A549 (cell line): Measurements from ENCODE around the gene SLC47A2. TPM values are rescaled to one million over a fixed set of nuclear protein-coding genes. Genes with fewer than 3 reads are reported as not detected.
A peak's percentile ranks its signal among the peaks of the same experiment; 100 is the strongest.

Source experiments
- ATAC-seq, 2 experiments: fragments of 200-7000 bp in 1 of 2; fragments of >200 bp in 1 of 2; cut with Nextera tagmentation in 1 of 2; cut with Tn5 transposase in 1 of 2; 3 replicates each; pipeline versions ENCODE4 v1.8.0 to v1.9.1; 2018 to 2020; ENCODE audit warnings: mild to moderate bottlenecking in 1 of 2, moderate library complexity in 1 of 2
- CTCF ChIA-PET: fragments of 300-600 bp; sonication (Branson Sonifier 250); formaldehyde crosslinking; extraction: SDS; loops from one replicate; lab custom pipeline; 2021; ENCODE audit warnings: antibody characterized with exemption, inconsistent platforms; lab: Yijun Ruan, JAX
- POLR2A ChIA-PET: fragments of 350-600 bp; formaldehyde crosslinking; extraction: SDS; loops from one replicate; lab custom pipeline; 2021; ENCODE audit warnings: antibody characterized with exemption, inconsistent platforms; lab: Yijun Ruan, JAX
- DNase-seq, 2 experiments: peaks; one replicate each; pipeline versions ENCODE4 v3.0.0 to v3.0.0-alpha.2; 2011 to 2016; ENCODE audit warnings: low read depth in 1 of 2, low spot score in 1 of 2
- FAIRE-seq: peaks from 2 replicates; lab custom pipeline; 2011; peaks lifted over from hg19 to GRCh38; lab: Jason Lieb, UNC
- H3K27ac ChIP-seq, 2 experiments: fragments of >200 bp; sonication (Bioruptor Twin); formaldehyde crosslinking; 3 replicates each; pipeline ENCODE4 v1.5.1; 2016 to 2017
- H3K4me1 ChIP-seq: fragments of >200 bp; sonication (Bioruptor Twin); formaldehyde crosslinking; 3 replicates; pipeline ENCODE4 v1.6.1; 2016
- H3K4me2 ChIP-seq: fragments of >200 bp; sonication (Bioruptor Twin); formaldehyde crosslinking; 3 replicates; pipeline ENCODE4 v1.6.1; 2016
- H3K4me3 ChIP-seq: fragments of >200 bp; sonication (Bioruptor Twin); formaldehyde crosslinking; 3 replicates; pipeline ENCODE4 v1.5.1; 2016
- H3K9me3 ChIP-seq: fragments of >200 bp; sonication (Bioruptor Twin); formaldehyde crosslinking; 3 replicates; pipeline ENCODE4 v1.6.1; 2016
- BHLHE40 ChIP-seq: IDR thresholded peaks from 2 replicates; pipeline ENCODE4 v1.6.1; 2012; ENCODE audit warnings: low read depth, low read length, inconsistent platforms
- CHD2 ChIP-seq: fragments of 150-350 bp; IDR thresholded peaks from 2 replicates; pipeline ENCODE4 v1.6.1; 2014; ENCODE audit warnings: low read length; ENCODE audit not compliant: partially characterized antibody
- CHD4 ChIP-seq: fragments of 200-600 bp; sonication (generic); IDR thresholded peaks from 2 replicates; pipeline ENCODE4 v1.6.1; 2016; ENCODE audit warnings: antibody characterized with exemption, mild to moderate bottlenecking, borderline replicate concordance
- HOXB13 ChIP-seq: fragments of 250-450 bp; sonication (Bioruptor Pico); IDR thresholded peaks from 2 replicates; pipeline ENCODE4 v1.5.0; 2020; ENCODE audit warnings: low read depth, mild to moderate bottlenecking, moderate library complexity
- KDM5A ChIP-seq: fragments of 200-600 bp; sonication (generic); IDR thresholded peaks from 2 replicates; pipeline ENCODE4 v1.6.1; 2016; ENCODE audit warnings: antibody characterized with exemption, mild to moderate bottlenecking
- MYC ChIP-seq: IDR thresholded peaks from 2 replicates; pipeline ENCODE4 v1.6.1; 2012; ENCODE audit warnings: mild to moderate bottlenecking, inconsistent platforms, low read length, improper control_type of control experiment, borderline replicate concordance
- NR3C1 ChIP-seq: fragments of >200 bp; sonication (Bioruptor Twin); formaldehyde crosslinking; IDR thresholded peaks from 3 replicates; pipeline ENCODE4 v1.6.1; 2017
- PHF8 ChIP-seq: fragments of 200-600 bp; sonication (generic); IDR thresholded peaks from 2 replicates; pipeline ENCODE4 v1.6.1; 2016; ENCODE audit warnings: low read depth, mild to moderate bottlenecking, antibody characterized with exemption, moderate library complexity, borderline replicate concordance
- POLR2AphosphoS2 ChIP-seq: conservative IDR thresholded peaks from 2 replicates; pipeline ENCODE4 v1.6.1; 2012; ENCODE audit warnings: low read length, improper control_type of control experiment, inconsistent platforms
- SMC3 ChIP-seq: fragments of >200 bp; sonication (Bioruptor Twin); formaldehyde crosslinking; IDR thresholded peaks from 3 replicates; pipeline ENCODE4 v1.6.1; 2018; ENCODE audit warnings: inconsistent platforms
- ZC3H11A ChIP-seq: fragments of 450-650 bp; IDR thresholded peaks from 2 replicates; pipeline ENCODE4 v1.6.1; 2014; ENCODE audit warnings: antibody characterized with exemption, mild to moderate bottlenecking
- WGBS: methylation state at CpG from one replicate; pipeline ENCODE4 v1.1.6; 2017; ENCODE audit errors: missing lambda C conversion rate; 5-methylcytosine and 5-hydroxymethylcytosine counted together
- polyA plus RNA-seq, 4 experiments: library from polyadenylated mRNA; depleted of rRNA in 3 of 4; stranded (reverse); fragments of >200 nt; fragmentation: RNase III in 1 of 4; extraction: RNeasy Plus Mini Kit Qiagen cat#74134 plus additional on column Dnase treatment in 1 of 4; gene quantifications; 2 replicates in 3 of 4; 3 replicates in 1 of 4; pipeline ENCODE4 v1.2.3, GENCODE V29; 2011 to 2017
- TF ChIP-seq, protein P1 (sequence below): fragments of 450-650 bp; IDR thresholded peaks from 2 replicates; pipeline ENCODE4 v1.6.1; 2014; ENCODE audit warnings: antibody characterized with exemption
- TF ChIP-seq, protein P2 (sequence below): fragments of 250-450 bp; sonication (Bioruptor Pico); IDR thresholded peaks from 2 replicates; pipeline ENCODE4 v1.5.0; 2020; ENCODE audit warnings: low read depth, mild to moderate bottlenecking, moderate library complexity
- TF ChIP-seq, protein P3 (sequence below): fragments of >200 bp; sonication (Bioruptor Twin); formaldehyde crosslinking; IDR thresholded peaks from 2 replicates; pipeline ENCODE4 v1.6.1; 2016
- TF ChIP-seq, protein P4 (sequence below): fragments of 200-600 bp; sonication (generic); IDR thresholded peaks from 2 replicates; pipeline ENCODE4 v1.6.1; 2016; ENCODE audit warnings: antibody characterized with exemption, mild to moderate bottlenecking, moderate library complexity

Gene SLC47A2
- polyA plus RNA-seq, 2 of the 4 experiments (the other 2 are of a cell fraction): 0.13 to 0.27 TPM

DNA sequence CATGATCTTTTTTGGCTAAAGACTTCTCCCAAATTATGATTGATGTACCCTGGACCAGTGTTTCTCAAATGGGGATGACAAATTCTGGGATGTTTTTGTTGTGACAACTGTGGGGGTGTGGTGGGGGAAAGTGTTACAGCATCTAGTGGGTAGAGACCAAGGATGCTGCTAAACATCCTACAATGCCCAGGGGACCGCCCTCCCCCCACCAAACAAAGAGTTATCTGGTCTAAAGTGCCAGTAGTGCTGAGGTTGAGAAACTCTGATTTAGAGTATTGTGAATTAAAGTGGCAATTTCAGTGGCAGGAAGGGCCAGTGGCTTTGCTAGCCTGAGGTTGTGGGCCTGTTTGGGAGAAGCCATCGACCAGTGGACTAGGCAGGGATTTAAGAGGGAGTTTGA lies 33.3 kb downstream of the SLC47A2 start:
- FAIRE-seq: no peak
- 92% methylated on average over 2 of the region's 2 CpGs for WGBS
- TF ChIP-seq BHLHE40: no peak
- TF ChIP-seq PHF8: no peak
- TF ChIP-seq, protein P1, sequence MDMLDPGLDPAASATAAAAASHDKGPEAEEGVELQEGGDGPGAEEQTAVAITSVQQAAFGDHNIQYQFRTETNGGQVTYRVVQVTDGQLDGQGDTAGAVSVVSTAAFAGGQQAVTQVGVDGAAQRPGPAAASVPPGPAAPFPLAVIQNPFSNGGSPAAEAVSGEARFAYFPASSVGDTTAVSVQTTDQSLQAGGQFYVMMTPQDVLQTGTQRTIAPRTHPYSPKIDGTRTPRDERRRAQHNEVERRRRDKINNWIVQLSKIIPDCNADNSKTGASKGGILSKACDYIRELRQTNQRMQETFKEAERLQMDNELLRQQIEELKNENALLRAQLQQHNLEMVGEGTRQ: no peak
- TF ChIP-seq HOXB13 (CRISPR knock-in tag): no peak
- TF ChIP-seq CHD4: no peak
- TF ChIP-seq POLR2AphosphoS2: no peak
- TF ChIP-seq KDM5A: no peak
- TF ChIP-seq ZC3H11A: no peak
- H3K4me1 ChIP-seq: peaks cover 4% of the 10 kb centered on the region; the same call in 1 of the 3 replicates
- no peak overlapping the region for H3K27ac ChIP-seq
- ChIA-PET POLR2A (no interaction called here), CTCF (interaction anchor here (0.8 to 1.6 kb wide), 2 partner anchors 9 to 62 kb away, joined by 3 to 5 read pairs; no protein-coding TSS in a partner anchor)
- H3K4me3 ChIP-seq: no peak overlapping the region
- no peak overlapping the region for H3K4me2 ChIP-seq
- DNase-seq: no peak
- no peak for ATAC-seq
- 0 out of 3 replicates have a peak, but pooled peaks cover under 1% of the 10 kb centered on the region for H3K9me3 ChIP-seq

DNA sequence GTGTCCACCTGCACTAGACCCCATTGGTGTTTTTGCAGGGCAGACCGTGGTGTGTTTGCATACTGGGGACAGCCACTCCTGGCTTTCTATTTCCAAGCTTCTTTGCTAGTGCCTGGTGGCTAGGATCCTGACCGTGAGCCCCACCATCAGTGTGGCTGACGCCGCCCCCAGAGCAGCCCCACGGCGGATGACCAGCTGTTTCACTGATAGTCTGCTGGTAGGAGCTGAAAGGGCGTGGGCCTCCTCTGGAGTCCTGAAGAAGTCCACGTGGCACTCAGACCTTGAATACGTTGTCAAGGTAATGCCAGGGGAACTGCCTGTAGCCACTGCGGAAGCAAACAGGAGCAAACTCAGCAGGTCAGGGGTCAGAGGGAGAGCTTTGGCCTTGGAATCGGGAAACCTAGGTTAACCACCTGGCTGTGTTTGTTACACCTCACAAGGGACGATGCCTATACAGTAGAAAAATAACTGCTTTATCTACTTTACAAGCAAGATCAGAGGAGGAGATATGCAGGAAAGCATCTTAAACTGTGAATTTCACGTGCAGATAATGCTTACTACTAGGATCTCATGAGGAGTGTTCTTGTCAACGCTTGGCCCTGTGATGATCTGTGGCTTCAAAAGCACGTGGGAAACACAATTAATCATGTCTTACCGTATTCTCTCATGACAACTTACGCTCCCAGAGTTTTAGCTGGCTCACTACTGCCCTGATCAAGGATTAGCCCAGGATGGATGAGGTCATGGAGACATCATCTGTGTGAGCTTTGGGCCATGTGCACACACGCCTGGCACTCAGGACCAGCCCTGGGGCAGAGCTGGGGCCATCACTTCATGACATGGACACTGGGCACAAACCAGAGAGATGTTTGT lies 37.6 kb downstream of the SLC47A2 start:
- H3K4me2 ChIP-seq: no peak overlapping the region
- no peak overlapping the region for H3K27ac ChIP-seq
- TF ChIP-seq, protein P2, sequence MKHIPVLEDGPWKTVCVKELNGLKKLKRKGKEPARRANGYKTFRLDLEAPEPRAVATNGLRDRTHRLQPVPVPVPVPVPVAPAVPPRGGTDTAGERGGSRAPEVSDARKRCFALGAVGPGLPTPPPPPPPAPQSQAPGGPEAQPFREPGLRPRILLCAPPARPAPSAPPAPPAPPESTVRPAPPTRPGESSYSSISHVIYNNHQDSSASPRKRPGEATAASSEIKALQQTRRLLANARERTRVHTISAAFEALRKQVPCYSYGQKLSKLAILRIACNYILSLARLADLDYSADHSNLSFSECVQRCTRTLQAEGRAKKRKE (CRISPR knock-in tag): no peak
- TF ChIP-seq KDM5A (no peak), SMC3 (no peak), CHD2 (no peak), NR3C1 (no peak), MYC (no peak)
- WGBS: 92% methylated on average over 18 of the region's 18 CpGs
- ATAC-seq (peak in 1 of 2 experiments; percentile 13; a peak in 1 of 6 replicates), FAIRE-seq (no peak), DNase-seq (no peak)
- H3K9me3 ChIP-seq: peaks cover 13% of the 10 kb centered on the region; the same call in 2 of the 3 replicates
- CTCF ChIA-PET: interaction anchor here (0.9 to 2.1 kb wide), 13 partner anchors 8 to 161 kb away, joined by 3 to 7 read pairs (median 4); partner anchors contain the start of gene ALDH3A2
- peaks cover 5% of the 10 kb centered on the region; the same call in 1 of the 3 replicates for H3K4me1 ChIP-seq
- POLR2A ChIA-PET: no interaction called here
- H3K4me3 ChIP-seq: no peak overlapping the region

DNA sequence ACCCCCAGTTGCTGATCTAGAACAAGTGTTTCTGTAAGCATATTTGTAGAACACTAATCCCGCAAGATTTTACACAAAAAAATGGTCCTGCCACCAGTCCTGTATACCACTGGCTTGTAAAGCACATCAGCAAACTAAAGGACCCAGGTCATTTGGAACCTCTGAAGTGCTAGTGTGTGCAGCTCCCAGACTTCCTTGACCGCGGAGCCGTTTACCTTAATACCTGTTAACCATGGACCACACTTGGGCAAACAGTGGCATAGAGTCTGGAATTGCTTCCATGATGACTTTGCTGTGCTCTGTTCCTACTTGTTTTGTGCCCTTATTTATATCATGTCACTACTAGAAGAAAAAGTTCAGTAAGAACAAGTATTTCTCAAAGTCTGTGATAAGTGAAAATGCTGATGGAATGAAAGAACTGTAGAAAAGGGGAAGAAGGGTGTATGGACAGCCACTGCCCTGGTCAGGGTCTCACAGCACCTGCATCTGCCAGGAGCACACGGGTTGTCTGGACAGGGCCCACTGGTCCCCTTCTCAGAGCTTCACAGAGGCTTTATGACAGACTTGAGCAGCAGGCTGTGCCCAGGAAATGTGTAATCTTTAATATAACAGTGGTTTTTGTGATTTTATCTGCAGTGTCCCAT lies 38.5 kb downstream of the SLC47A2 start:
- DNase-seq (peak in 1 of 2 experiments; percentile 26), ATAC-seq (no peak), FAIRE-seq (peak; percentile 89)
- no peak overlapping the region for H3K4me3 ChIP-seq
- peaks cover 7% of the 10 kb centered on the region; the same call in 1 of the 3 replicates for H3K4me1 ChIP-seq
- H3K4me2 ChIP-seq: no peak overlapping the region
- TF ChIP-seq, protein P3, sequence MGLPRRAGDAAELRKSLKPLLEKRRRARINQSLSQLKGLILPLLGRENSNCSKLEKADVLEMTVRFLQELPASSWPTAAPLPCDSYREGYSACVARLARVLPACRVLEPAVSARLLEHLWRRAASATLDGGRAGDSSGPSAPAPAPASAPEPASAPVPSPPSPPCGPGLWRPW: no peak
- TF ChIP-seq, protein P4, sequence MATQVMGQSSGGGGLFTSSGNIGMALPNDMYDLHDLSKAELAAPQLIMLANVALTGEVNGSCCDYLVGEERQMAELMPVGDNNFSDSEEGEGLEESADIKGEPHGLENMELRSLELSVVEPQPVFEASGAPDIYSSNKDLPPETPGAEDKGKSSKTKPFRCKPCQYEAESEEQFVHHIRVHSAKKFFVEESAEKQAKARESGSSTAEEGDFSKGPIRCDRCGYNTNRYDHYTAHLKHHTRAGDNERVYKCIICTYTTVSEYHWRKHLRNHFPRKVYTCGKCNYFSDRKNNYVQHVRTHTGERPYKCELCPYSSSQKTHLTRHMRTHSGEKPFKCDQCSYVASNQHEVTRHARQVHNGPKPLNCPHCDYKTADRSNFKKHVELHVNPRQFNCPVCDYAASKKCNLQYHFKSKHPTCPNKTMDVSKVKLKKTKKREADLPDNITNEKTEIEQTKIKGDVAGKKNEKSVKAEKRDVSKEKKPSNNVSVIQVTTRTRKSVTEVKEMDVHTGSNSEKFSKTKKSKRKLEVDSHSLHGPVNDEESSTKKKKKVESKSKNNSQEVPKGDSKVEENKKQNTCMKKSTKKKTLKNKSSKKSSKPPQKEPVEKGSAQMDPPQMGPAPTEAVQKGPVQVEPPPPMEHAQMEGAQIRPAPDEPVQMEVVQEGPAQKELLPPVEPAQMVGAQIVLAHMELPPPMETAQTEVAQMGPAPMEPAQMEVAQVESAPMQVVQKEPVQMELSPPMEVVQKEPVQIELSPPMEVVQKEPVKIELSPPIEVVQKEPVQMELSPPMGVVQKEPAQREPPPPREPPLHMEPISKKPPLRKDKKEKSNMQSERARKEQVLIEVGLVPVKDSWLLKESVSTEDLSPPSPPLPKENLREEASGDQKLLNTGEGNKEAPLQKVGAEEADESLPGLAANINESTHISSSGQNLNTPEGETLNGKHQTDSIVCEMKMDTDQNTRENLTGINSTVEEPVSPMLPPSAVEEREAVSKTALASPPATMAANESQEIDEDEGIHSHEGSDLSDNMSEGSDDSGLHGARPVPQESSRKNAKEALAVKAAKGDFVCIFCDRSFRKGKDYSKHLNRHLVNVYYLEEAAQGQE: no peak
- H3K27ac ChIP-seq: no peak overlapping the region
- 95% methylated on average over 5 of the region's 5 CpGs for WGBS
- ChIA-PET POLR2A (interaction anchor here (1.1 kb wide), 1 partner anchor 29 kb away, joined by 3 read pairs; the partner anchor contains the start of gene ALDH3A2), CTCF (interaction anchor here (1.0 to 2.1 kb wide), 10 partner anchors 9 to 160 kb away, joined by 3 to 7 read pairs (median 4); partner anchors contain the start of gene ALDH3A2)
- H3K9me3 ChIP-seq: peaks cover 13% of the 10 kb centered on the region; the same call in 2 of the 3 replicates
